Measurements from ENCODE around the gene ASCC1.
"Not testable (repeated sequence)": the region's sequence is repeated elsewhere in the genome, so short reads cannot be mapped to it uniquely, and the experiment has no call there.

ASCC1 gene

DNA sequence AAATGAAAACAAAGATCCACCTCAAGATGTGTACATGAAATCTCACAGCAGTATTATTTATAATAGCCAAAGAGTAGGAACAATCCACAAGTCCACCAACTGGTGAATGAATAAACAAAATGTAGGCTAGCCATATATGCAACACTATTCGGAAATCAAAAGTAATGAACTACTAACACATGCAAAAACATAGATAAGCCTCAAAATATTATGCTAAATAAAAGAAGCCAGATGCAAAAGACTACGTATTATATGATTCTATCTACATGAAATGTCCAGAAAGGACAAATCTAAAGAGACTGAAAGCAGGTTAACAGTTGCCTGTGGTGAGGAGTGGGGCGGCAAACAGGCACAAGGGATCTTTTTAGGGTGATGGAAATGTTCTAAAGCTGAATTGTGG is 49.0 kb downstream of the ASCC1 start:
- DNase-seq: no peak

DNA sequence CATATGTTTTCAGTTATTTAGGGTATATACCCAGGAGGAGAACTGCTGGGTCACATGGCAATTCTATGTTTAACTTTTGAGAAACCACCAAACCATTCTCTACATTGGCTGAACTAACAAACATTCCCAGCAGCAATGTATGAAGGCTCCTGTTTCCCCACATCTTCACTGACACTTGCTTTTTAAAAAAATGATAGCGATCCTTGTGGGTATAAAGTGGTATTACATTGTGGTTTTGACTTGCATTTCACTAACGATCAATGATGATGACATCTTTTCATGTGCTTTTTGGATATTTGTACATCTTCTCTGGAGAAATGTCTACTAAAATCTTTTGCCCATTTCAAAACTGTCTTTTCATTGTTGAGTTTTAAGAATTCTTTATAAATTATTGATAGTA is 51.5 kb downstream of the ASCC1 start:
- DNase-seq: no peak

DNA sequence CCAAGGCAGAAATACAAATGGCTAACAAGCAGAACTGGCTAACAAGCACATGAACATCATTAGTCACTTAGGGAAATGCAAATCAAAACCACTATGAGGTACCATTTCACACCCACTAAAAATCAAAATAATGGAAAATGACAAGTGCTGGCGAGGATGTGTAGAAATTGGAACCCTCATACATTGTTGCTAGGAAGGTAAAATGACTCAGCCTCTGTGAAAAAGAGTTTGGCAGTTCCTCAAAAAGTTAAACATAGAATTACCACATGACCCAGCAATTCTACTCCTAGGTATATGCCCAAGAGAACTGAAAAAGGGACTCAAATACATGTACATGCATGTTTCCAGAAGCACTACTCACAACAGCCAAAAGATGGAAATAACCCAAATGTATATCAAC is 53.1 kb downstream of the ASCC1 start:
- DNase-seq: no peak

DNA sequence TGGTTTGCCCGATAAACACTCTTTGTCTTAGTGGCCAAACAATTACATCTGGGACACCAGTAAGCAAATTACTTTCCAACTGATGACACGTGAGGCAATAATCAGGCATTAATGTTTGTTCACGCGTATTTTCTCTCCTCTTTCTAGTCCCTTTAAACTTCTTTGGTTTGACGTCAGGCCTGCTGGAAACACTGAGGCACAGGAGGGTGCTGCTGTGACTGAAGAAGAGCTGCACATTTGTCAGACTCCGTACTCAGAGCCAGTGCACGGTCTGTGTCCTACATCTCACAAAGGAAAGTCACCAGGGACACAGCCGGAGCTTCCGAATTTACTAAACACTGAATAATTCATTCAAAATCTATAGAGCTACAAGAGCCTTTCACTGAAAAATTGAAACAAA is 57.9 kb downstream of the ASCC1 start:
- no peak for DNase-seq

DNA sequence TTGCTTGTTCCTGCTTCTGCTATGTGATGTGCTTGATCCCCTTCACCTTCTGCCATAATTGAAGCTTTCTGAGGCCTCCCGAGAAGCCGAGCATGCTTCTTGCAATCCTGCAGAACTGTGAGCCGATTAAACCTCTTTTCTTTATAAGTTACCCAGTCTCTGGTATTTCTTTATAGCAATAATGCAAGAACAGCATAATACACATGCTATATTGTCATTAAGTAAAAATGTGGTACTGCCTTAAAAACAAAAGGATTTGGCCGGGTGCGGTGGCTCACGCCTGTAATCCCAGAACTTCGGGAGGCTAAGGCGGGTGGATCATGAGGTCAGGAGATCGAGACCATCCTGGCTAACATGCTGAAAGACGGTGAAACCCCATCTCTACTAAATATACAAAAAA is 59.9 kb downstream of the ASCC1 start:
- DNase-seq: no peak

DNA sequence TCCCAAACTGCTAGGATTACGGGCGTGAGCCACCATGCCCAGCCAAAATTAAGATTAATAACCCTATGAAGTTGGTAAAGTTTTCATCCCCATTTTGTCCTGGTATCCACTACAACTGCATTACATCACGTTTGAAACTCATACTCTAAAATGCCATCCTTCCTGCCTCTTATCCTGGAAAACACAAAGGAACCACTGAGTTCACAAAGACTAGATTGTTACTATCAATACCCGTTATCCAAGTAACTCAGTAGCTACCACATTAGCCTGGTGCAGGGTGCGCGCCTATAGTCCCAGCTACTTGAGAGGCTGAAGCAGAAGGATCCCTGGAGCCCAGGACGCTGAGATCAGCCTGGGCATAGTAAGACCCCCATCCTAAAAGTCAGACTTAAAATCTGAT is 63.8 kb downstream of the ASCC1 start:
- no peak for DNase-seq

DNA sequence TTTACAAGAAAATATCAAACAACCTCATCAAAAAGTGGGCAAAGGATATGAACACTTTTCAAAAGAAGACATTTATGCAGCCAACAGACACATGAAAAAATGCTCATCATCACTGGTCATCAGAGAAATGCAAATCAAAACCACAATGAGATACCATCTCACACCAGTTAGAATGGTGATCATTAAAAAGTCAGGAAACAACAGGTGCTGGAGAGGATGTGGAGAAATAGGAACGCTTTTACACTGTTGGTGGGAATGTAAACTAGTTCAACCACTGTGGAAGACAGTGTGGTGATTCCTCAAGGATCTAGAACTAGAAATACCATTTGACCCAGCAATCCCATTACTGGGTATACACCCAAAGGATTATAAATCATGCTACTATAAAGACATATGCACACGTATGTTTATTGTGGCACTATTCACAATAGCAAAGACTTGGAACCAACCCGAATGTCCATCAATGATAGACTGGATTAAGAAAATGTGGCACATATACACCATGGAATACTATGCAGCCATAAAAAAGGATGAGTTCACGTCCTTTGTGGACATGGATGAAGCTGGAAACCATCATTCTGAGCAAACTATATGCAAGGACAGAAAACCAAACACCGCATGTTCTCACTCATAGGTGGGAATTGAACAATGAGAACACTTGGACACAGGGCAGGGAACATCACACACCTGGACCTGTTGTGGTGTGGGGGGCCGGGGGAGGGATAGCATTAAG is 65.2 kb downstream of the ASCC1 start:
- DNase-seq: not testable (repeated sequence)

DNA sequence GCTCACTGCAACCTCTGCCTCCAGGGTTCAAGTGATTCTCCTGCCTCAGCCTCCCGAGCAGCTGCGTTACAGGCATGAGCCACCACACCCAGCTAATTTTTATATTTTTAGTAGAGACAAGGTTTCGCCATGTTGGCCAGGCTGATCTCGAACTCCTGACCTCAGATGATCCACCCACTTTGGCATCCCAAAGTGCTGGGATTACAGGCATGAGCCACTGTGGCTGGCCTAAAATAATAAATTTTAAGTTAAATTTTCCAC is 68.8 kb downstream of the ASCC1 start:
- DNase-seq: not testable (repeated sequence)

DNA sequence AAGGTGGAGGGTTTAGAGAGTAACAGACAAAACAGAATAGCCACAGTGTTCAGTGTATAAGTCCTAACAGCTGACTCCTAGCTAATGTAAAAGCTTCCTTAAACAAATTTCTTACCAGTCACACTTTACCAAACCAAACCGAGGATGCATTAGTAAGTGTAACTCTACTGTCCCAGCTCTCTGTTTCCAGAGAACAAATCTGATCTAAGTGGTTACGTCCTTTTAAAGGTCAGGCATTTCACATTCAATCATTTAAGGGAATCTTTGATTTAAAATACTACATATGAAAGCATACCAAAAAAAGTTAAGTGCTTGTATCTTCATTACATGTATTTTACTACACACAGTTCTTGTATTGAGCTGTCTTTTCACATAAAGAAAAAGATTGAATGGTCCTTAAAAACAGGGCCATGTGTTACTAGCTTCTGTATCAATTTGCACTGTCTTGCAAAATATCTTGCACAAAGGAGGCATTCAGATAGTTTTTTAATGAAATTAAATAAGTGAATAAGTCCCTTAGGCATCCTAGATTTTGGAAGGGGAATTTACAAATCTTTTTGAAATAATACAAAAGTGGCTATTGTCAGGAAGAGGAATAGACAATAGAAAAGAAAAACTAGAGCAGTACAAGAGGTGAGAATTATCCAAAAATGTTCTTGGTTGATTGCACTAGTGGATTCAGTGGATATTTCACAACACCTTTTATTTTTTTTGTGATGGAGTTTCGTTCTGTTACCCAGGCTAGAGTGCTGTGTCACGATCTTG is 69.3 kb downstream of the ASCC1 start:
- no peak for DNase-seq

DNA sequence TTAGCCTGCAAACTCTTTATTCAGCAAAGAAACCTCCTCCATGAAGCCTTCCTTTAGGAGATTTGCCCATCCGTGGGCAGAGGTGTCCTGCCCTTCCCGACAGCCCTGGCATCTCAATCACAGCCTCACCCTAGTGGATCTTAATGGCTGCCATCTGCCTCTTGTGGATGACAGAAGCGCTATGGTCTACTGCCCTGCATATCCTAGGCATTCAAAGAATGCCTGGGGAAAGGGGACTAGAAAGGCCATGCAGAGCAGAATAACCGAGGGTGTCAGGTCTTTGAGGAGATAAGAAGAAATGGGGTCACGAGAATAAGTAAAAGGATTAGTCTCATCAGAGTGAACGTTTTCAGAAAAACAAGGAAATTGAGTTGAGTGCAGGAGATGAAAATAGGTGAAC is 70.0 kb downstream of the ASCC1 start:
- no peak for DNase-seq

DNA sequence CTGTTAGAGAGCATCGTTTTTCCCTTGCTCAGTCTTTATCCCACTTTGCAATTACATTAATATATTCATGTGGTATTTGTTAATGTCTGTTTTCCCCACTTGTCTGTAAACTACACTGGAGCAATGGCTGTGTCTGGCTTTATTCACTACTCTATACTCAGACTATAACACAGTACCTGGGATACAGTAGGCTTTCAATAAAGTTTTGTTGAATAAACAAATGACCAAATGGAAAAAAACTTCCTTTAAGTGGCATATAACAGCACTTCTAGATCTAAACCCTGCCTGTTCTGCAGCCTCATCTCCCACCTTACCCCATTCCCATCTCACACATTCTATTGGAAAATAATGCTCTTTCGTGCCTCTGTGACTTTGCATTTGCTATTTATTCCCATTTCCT is 70.4 kb downstream of the ASCC1 start:
- DNase-seq: no peak

DNA sequence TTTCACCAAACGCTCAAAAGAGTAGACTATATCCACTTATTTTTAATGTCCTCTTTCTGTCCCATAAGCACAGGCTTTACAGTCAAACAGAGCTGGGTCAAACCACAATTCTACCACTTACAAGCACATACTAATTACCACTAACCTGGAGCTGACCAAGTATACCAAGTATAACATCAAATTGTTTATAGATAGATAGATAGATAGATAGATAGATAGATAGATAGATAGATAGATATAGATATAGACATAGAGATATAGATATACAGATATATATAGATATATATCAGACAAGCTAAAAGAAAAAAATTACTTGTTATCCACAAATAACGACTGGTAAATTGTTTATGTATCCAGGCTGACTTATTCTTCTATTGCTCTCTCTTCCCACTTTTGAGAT is 75.2 kb downstream of the ASCC1 start:
- no peak for DNase-seq

DNA sequence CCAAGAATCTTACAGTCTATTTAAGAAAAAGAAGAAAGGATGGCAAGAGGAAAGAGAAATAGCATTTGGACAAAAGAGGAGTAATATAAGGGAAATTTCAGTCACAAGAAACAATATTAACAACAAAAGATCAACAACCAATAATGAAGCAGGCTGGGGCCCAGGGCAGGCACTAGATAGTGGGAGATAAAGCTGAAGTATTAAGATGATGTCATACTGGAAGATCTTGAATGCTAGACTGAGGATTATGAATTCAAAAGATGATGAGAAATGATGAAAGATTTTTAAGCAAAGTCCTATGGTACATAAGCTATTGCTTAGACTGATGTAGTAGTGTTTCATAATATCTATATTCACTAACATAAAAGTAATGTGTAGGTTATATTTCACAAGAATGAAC is 75.9 kb downstream of the ASCC1 start:
- DNase-seq: no peak

DNA sequence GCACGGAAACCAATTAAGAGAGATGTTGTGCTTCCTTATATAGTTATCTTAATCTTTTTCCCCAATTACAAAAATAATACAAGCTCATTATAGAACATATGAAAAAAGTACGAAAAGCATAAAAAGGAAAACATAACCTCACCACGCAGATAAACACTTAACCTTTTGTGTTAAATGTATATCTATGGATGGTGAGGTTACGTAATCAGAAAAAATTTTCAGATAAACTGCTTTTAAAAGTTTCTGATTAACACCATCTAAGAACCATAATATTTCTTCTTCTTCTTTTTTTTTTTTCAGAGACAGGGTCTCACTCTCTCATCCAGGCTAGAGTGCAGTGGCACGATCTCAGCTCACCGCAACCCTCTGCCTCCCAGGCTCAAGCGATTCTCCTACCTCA is 78.5 kb downstream of the ASCC1 start:
- DNase-seq: no peak

DNA sequence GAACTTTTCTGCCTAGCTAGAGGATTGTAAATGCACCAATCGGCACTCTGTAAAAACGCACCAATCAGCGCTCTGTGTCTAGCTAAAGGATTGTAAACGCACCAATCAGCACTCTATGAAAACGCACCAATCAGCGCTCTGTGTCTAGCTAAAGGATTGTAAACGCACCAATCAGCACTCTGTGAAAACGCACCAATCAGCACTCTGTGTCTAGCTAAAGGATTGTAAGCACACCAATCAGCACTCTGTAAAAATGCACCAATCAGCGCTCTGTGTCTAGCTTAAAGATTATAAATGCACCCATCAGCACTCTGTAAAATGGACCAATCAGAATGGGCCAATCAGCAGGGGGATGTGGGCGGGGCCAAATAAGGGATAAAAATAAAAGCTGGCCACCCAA is 79.9 kb downstream of the ASCC1 start:
- DNase-seq: not testable (repeated sequence)

DNA sequence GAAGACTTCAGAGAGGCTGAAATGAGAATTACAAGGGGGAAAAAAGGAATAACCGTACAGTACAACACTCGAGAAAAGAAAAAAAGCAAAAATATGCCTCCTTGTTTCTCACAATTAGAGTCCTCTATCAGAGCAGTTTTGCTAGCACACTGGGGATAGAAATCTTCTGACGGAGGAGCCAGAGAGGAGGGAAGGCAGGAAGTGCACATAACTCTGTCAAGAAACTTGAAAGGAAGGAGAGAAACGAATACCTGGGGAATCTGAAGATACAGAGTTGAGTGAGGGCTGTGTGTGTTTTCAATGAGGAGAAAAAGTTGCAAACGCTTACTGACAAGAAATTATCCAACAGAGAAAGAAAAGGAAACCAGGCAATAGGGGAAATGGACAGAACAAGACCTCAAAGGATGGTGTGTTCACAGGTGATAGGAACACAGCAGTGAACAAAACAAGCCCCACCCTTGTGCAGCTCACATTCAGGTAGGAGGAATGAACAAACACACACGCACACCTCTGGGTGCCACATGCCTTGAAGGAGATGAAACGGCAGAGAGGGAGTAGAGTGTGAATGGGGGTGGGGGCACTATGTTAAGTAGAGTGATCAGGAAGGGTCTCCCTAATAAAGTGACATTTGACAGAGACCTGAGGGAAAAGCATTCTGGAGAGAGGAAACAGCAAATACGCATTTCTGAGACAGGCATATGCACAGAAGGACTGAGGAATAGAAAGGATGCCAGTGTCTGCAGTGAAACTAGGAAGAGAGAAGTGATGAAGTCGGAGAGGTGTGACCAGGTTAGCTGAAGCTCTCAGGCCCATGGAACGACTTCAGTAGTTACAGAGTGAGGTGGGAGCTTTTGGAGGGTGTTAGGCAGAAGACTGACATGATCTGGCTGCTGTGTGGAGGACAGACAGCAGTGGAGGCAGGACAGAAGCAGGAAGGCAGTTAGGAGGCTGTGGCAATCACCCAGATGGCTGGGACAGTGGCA is 81.0 kb downstream of the ASCC1 start:
- DNase-seq: no peak

DNA sequence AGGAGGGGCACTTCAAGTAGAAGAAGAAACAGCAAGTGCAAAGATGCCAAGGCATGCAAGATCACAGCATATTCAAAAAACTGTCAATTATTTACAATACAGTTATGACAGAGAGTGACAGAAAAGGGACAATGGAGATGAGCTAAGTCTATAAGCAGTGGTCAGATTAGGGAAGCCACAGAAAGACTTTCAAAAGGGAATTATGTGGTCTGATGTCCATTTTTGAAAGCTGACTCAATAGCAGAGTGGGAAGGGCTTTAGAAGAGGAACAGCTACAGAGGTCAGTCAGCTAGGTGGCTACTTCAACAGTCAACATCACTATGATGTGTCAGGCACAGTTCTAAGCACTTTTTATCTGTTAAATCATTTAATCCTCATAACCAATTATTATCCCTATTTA is 82.6 kb downstream of the ASCC1 start:
- DNase-seq: no peak

DNA sequence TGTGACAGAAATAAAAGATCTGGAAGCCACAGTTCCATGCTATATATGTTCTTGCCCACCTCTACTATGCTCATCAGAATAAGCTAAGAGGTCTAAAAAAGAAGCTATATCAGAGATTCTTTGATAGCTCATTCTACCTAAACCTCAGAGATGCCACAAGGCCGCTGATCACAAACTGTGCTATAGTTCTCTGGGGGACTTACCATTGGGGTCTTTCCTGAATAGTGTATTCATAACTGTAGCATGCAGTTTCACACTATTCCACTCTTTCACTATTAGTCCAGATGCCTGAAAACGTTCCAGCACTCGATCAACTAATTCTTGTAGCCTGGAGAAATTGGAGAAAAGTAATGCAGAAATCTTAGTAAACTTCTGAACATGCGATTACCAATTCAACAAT is 83.2 kb downstream of the ASCC1 start:
- DNase-seq: no peak

DNA sequence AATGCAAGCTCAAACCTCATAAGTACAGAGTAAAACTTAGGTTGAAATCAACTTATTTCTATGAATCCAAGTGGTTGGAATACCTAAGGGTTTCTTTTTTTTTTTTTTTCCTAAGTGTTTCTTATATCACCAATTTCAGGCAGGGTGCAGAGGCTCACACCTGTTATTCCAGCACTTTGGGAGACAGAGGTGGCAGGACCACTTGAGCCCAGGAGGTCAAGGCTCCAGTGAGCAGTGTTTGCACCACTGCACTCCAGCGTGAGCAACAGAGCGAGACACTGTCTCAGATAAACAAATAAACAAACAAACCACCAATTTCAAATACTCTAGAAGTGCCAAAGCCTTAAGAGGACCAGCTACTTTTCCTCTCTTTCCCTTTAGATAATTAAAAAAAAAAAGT is 88.5 kb downstream of the ASCC1 start:
- no peak for DNase-seq

DNA sequence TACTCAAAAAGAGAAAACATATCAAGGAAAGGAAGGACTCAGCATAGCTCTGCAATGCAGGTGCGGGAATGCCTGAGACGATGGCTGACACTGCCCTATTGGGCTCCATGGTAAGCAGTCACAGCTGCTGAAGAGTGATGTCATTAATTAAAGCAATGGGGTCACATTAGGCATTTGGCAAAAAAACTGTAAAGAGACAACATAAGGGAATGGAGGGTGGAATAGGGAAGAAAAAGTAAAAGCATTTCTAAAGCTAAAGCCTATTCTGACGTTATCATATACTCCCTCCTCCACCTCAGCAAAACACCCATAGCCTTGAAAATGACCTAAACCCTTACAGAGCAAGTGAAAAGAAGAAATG is 89.2 kb downstream of the ASCC1 start:
- no peak for DNase-seq

DNA sequence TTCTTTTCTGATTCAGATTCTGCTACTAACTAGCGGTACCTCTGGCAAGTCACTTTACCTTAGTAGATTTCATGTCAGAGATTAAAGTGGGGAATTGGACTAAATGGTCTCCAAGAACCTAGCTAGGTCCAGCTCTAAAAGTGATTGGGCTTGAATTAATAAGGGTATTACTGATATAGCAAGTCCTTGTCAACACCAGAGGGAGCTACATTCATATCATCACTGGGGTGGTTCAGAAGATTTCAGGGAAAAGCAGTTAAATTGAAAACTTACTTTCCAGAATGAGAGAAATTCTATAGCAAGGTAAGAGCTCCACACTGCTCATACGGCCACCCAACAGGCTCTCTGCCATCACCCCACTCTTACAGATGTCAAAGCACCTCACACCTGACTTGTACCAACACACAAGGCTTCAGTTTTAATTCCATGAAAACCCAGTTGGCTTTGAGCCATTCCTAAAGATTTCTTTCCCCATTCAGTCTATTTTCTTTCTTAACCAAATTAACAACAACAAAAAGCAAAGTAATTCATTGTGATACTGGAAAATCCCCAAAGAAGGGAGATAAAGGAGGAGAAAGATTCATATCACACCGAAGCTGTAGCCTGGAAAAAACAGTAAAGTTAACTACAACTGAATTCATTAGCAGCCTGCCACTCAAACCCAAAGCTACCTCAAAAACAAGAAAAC is 89.7 kb downstream of the ASCC1 start:
- no peak for DNase-seq

DNA sequence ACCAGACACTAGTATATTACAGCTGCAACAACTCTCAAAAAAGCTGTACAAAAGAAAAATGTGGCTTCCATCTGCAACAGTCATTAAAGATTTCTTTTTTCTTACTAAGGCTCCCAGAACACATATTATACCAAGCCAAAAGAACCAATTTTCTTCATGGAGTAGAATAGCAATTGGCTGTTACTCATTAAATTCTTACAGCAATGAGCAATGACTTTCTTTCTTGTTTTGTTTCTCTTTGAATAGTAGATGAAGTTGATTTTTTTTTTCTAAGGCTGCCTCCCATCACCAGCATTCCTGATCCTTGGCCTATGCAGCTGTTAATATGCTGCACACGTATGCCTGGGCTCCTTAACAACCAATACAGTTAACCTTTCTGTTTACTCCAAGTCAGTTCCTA is 91.1 kb downstream of the ASCC1 start:
- DNase-seq: no peak

DNA sequence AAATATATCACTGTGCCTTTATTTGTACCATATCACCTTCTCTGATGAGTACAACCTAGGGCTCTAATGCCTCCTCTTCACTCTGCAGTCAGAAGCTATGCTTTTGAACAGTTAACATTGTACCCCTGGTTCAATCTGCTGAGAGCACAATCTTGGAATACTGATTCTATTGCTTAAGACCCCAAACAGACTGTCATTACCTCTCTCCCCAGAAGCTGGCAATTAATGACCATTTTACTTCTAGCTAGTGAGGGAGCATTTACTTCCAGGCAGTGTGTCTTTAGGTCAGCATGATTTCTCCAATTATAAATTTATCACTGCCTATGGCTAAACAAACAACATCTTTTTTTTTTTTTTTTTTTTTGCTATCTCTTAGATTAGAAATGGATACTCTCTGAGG is 91.7 kb downstream of the ASCC1 start:
- DNase-seq: no peak
